GM18526 (cell line): ENCODE data around the gene DPEP2.

Source experiments
- POLR2A ChIP-seq: IDR thresholded peaks from 3 replicates; pipeline ENCODE4 v1.6.1; 2011; ENCODE audit not compliant: insufficient read length; ENCODE audit errors: extremely low read depth

DPEP2 gene

GRCh38 chr16:68015681-68016080 lies 16.4 kb upstream of the DPEP2 start, which contains the start of gene DPEP2NB:
TSS of gene DPEP2NB (minus strand) at chr16:68015911. CDS start at chr16:68015770, 141 bp downstream.
- TF ChIP-seq POLR2A, result no peak

- TF ChIP-seq POLR2A, result no peak
These were observed 14.2 kb upstream of the DPEP2 start for GRCh38 chr16:68013440-68013839.

GRCh38 chr16:68009157-68009735 lies 10.0 kb upstream of the DPEP2 start:
- no peak for TF ChIP-seq POLR2A

- no peak for TF ChIP-seq POLR2A
These were observed 6.6 kb upstream of the DPEP2 start for GRCh38 chr16:68005786-68006286.

- TF ChIP-seq POLR2A, result no peak
These were observed 5.9 kb upstream of the DPEP2 start for GRCh38 chr16:68005211-68005610.

- no peak for TF ChIP-seq POLR2A
These were observed 3.7 kb upstream of the DPEP2 start for GRCh38 chr16:68003031-68003430.

- no peak for TF ChIP-seq POLR2A
These were observed 1.2 kb upstream of the DPEP2 start for GRCh38 chr16:68000450-68000849.

GRCh38 chr16:67999985-68000384 lies 701 bp upstream of the DPEP2 start:
- no peak for TF ChIP-seq POLR2A

- TF ChIP-seq POLR2A, result no peak
These were observed 2.6 kb downstream of the DPEP2 start for GRCh38 chr16:67996666-67997065.

- no peak for TF ChIP-seq POLR2A
These were observed 3.9 kb downstream of the DPEP2 start for GRCh38 chr16:67995423-67995822.

- TF ChIP-seq POLR2A, result peak; percentile 42
These were observed 5.9 kb downstream of the DPEP2 start for GRCh38 chr16:67993207-67994039.

- TF ChIP-seq POLR2A, result no peak
These were observed 6.5 kb downstream of the DPEP2 start for GRCh38 chr16:67992661-67993206.

GRCh38 chr16:67990018-67990386 lies 9.3 kb downstream of the DPEP2 start:
- no peak for TF ChIP-seq POLR2A

- no peak for TF ChIP-seq POLR2A
These were observed 9.8 kb downstream of the DPEP2 start for GRCh38 chr16:67989322-67990017.

GRCh38 chr16:67988675-67989074 lies 10.6 kb downstream of the DPEP2 start:
- no peak for TF ChIP-seq POLR2A
